GM18498 (cell line): ENCODE measurements around the gene IQCH.
"Not testable (repeated sequence)": the region's sequence is repeated elsewhere in the genome, so short reads cannot be mapped to it uniquely, and the experiment has no call there.

Experiments
- ATAC-seq: cut with Tn5 transposase; IDR thresholded peaks from one replicate; pipeline ENCODE4 v1.9.1; 2021; ENCODE audit warnings: mild to moderate bottlenecking, moderate library complexity; ENCODE audit not compliant: unreplicated experiment

The IQCH gene

GRCh38 chr15:67349634-67350033 lies 95.0 kb downstream of the IQCH start:
- ATAC-seq = no peak

- no peak for ATAC-seq
These were observed 95.5 kb downstream of the IQCH start for GRCh38 chr15:67350042-67350441.

- no peak for ATAC-seq
These were observed 103.8 kb downstream of the IQCH start for GRCh38 chr15:67358391-67358790.

- ATAC-seq = no peak
These were observed 104.2 kb downstream of the IQCH start for GRCh38 chr15:67358812-67359211.

- no peak for ATAC-seq
These were observed 105.0 kb downstream of the IQCH start for GRCh38 chr15:67359431-67360079.

- ATAC-seq = no peak
These were observed 106.5 kb downstream of the IQCH start for GRCh38 chr15:67361100-67361499.

- ATAC-seq = not testable (repeated sequence)
These were observed 109.1 kb downstream of the IQCH start for GRCh38 chr15:67363712-67364111.

- ATAC-seq = no peak
These were observed 111.4 kb downstream of the IQCH start for GRCh38 chr15:67365994-67366393.

GRCh38 chr15:67366904-67367303 lies 112.3 kb downstream of the IQCH start:
- no peak for ATAC-seq

- ATAC-seq = no peak
These were observed 114.9 kb downstream of the IQCH start for GRCh38 chr15:67369359-67369998.

- ATAC-seq = no peak
These were observed 115.8 kb downstream of the IQCH start for GRCh38 chr15:67370206-67370954.

GRCh38 chr15:67372543-67372942 lies 118.0 kb downstream of the IQCH start:
- ATAC-seq = no peak

- ATAC-seq = no peak
These were observed 118.5 kb downstream of the IQCH start for GRCh38 chr15:67372986-67373675.

- ATAC-seq = no peak
These were observed 119.4 kb downstream of the IQCH start for GRCh38 chr15:67373971-67374370.

- ATAC-seq = no peak
These were observed 124.9 kb downstream of the IQCH start for GRCh38 chr15:67379530-67379929.

- ATAC-seq = no peak
These were observed 126.3 kb downstream of the IQCH start for GRCh38 chr15:67380921-67381320.

GRCh38 chr15:67381416-67382045 lies 126.9 kb downstream of the IQCH start:
- no peak for ATAC-seq

GRCh38 chr15:67382723-67383122 lies 128.1 kb downstream of the IQCH start:
- ATAC-seq = no peak

- no peak for ATAC-seq
These were observed 129.3 kb downstream of the IQCH start for GRCh38 chr15:67383899-67384298.

- no peak for ATAC-seq
These were observed 130.2 kb downstream of the IQCH start for GRCh38 chr15:67384761-67385160.

- ATAC-seq = no peak
These were observed 131.4 kb downstream of the IQCH start for GRCh38 chr15:67385971-67386370.
